NAMALWA (cell line): Measurements from ENCODE around the gene SLC35B1.
"Not testable (repeated sequence)": the region's sequence is repeated elsewhere in the genome, so short reads cannot be mapped to it uniquely, and the experiment has no call there.

ENCODE experiments used
- DNase-seq: peaks from one replicate; pipeline ENCODE4 v3.0.0-alpha.2; 2015; ENCODE audit warnings: low spot score

Gene SLC35B1

DNA sequence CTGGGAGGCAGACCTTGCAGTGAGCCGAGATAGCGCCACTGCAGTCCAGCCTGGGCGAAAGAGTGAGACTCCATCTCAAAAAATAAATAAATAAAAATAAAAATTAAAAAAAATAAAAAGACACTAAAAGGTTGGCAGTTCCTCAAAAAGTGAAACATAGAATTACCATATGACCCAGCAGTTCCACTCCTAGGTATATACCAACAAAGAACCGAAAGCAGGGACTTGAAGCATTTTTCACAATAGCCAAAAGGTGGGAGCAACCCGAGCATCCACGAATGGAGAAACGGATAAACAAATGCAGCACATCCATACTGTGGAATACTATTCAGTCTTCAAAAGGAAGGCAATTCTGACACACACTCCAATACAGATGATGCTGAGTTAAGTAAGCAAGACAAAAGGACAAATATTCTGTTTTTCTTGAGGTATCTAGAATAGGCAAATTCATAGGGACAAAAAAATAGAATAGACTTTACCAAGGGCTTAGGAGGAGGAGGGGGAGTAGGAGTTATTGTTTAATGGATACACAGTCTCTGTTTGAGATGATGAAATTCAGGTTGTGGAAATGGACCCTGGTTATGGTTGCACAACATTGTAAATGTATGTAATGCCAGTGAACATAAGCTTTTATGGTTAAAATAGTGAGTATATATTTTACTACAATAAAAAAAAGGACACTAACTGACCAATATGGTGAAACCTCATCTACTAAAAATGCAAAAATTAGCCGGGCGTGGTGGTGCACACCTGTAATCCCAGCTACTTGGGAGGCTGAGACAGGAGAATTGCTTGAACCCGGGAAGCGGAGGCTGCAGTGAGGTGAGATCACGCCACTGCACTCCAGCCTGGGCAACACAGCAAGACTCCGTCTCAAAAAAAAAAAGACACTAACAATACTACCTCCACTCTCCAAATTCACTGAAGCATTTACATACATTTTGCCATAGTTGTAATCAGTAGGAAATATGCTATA is 27.0 kb upstream of the SLC35B1 start:
- DNase-seq, result no peak

DNA sequence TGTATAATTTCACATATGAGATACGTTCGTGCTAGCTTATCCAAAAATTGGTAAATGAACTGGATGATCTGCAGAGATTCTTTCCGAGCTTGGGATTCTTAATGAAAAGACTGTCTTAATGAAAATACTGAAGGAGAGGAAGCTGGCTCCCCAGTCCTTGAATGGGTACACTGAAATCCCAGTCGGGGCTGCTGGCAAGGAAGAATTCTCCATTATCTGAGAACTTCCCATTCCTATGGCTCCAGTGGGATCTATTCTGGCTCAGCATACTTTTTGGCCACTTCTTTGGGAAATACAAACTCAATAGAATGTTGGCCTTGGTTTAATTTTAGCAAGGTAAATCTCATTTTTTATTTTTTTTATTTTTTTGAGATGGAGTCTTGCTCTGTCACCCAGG is 23.7 kb upstream of the SLC35B1 start:
- no peak for DNase-seq

DNA sequence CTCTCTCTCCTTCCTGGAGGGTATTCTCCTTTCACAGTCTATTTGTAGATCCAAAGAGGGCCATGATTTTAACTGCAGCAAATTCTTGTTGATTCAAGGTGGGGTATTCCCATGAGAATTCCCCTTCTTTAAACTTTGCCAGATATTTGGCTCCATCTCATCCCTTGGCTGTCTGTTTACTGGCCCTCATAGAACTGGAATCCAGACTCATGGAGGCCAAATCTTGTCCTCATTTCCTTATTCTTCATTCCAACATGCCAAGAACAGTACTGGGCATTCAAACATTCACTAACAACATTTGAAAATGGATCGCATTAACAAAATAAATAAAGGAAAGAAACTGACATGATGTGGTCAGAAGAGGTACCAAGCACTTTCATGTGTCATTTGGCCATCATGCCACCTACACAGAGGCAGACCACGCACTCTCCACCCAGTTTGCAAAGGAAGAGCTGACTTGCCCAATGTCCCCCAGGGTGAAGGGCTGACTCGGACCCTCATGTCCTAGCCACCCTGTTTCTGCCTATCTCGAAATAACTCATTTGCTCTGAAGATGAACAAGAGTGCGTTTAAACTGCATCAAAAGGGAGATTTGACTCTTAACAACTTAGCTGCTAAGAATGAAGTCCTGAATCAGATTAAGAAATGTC is 23.1 kb upstream of the SLC35B1 start:
- no peak for DNase-seq

DNA sequence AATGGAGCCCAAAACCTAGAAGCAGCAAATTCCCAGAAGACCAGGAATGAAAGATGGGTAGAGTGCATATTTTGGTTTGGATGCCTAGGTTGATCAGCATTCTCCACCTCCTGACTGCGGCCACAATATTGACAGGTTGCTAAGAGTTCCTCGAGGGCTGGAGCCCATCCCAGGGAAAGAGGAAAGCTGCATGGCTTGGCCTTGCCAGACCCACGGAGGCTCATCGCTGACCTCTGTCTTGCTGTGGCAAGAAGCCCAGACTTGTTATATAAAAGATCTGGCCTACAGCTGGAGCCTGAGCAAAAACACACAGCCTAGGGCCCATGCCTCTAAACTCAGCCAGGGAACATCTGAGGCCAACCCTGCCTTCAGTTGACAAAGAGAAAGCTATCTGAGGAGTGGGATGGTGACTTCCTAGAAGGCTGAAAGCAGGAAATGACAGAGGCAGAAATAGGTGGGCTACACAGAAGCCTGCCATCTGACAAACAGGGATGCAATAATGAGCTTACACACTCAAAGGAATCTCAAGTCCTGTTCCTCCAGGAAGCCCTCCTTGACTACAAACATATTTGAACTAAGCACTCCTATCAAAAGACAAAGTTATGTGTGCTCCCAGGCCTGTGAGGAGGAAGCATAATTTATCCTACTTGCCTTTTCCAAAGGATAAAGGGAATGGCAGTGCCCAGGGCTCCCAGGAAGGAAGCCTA is 22.5 kb upstream of the SLC35B1 start:
- DNase-seq, result no peak

DNA sequence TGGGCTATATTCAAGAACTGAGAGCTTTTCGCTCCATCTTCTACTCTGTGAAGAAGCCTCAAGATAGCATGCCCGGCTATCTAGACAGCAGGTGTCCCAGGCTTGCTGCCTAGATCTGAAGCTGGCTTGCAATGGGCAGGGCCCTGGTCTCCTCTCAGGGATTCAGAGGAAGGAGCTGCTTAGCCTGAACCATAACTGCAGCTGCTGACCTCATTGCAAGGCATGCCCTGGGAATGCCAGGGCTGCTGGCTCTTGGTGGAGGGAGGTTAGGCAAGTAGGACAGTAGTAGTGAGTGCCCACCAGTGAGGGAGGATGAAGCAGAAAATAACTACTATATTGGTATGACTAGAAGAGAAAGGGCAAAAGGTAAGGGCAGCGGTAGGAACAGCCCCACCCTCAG is 21.3 kb upstream of the SLC35B1 start:
- no peak for DNase-seq

DNA sequence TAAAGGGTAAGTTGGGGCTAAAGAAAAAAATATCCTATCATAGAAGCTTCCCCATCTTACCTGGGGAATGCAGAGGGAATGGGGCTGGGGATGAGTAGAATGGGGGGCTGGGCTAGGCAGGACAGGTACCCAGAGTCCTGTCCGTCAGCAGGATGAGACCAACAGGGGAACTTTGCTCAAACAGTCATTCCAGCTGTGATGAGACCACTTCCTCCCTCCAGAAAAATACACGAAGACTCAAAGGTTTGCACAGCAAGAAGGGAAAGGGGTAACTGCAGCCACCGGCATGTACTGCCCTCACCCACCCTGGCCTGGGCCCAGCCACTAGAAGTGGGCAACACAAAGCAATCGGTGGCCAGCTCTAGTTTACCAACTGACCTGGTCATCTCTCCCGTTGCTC is 20.7 kb upstream of the SLC35B1 start:
- DNase-seq, result no peak

DNA sequence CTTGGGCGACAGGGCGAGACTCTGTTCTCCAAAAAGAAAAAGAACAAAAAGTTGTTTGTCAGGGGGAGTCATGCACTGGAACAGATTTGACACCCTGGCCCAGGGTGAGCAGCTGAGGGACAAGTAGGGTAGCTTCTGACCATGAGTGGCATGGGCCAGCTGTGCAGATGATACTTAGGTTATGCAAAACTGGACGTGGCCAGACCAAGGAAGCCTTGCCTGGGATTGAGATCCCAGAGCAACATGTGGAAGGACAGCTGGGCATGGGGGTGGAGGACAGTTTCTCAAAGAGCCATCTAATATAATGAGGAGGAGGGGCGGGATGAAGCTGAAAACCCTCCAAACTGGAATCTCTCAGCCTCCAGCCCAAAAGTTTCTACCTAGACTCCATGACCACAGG is 19.6 kb upstream of the SLC35B1 start:
- DNase-seq, result no peak

DNA sequence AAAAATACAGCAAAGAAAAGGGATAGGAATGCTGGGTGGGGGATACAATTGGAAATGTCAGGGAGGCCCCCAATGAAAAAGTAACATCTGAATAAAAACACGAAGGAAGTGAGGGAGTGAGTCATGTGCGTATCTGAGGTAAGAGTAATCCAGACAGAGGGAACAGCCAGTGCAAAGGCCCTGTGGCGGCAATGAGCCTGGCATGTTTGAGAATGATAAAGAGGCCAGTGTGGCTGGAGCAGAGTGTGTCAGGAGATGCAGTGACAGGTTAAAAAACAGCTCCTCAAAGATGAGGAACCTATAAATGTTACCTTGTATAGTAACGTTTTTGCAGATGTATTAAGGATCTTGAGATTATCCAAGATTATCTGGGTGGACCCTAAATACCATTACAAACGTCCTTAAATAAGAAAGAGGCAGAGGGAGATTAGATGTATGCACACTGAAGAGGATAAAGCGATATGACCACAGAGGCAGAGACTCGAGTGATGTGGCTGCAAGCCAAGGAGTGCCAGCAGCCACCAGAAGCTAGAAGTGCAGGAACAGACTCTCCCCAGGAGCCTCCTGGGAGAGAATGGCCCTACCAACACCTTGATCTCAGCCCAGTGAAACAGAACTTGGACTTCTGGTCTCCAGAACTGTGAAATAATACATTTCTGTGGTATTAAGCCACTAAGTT is 17.8 kb upstream of the SLC35B1 start:
- DNase-seq, result no peak

DNA sequence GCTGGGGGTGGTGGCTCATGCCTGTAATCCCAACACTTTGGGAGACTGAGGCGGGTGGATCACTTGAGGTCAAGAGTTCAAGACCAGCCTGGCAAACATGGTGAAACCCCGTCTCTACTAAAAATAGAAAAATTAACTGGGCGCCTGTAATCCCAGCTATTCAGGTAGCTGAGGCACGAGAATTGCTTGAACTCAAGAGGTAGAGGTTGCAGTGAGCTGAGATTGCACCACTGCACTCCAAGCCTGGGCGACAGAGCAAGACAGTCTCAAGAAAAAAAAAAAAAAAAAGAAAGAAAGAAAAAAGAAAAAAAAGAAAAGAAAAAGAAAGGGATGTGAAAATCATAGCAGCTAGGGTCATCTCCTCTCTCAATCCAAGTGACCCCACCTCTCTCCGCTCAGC is 16.8 kb upstream of the SLC35B1 start:
- DNase-seq, result not testable (repeated sequence)

DNA sequence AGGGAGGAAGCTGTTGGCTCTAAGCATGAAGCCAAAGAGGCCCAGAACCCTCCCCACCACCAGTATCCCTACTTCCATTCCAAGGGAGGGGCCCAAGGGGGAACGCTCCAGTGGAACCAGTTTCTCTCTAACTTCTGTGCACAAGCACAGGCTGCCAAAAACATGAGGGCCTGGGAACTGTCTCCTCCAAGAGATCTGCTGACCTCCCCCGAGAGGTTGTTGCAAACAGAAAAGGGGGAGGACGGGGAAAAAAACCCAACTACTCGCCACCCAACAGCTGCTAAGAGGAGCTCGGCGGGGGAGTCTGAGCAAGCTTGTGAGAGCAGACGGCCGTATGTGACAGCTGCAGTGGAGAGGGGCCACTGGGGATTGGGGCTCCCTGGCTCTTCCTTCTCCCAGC is 15.7 kb upstream of the SLC35B1 start:
- no peak for DNase-seq

DNA sequence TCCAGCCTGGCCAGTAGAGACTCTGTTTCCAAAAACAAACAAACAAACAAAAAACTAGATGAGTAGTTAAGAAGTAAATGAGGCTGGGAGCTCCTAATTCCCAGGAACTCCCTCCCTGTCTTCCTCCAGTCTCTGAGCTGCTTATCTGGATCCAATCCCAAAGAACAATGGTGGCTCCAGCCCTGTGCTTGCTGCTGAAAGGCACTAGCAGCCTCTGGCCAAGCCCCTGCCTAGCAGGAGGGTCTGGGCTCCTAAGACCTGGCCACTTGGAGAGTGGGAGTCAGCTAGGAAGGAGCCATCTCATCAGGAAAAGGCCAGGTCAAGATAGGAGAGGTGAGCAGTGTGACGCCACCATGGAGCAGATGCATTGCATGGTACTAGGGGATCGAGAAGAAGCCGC is 14.3 kb upstream of the SLC35B1 start:
- DNase-seq, result no peak

DNA sequence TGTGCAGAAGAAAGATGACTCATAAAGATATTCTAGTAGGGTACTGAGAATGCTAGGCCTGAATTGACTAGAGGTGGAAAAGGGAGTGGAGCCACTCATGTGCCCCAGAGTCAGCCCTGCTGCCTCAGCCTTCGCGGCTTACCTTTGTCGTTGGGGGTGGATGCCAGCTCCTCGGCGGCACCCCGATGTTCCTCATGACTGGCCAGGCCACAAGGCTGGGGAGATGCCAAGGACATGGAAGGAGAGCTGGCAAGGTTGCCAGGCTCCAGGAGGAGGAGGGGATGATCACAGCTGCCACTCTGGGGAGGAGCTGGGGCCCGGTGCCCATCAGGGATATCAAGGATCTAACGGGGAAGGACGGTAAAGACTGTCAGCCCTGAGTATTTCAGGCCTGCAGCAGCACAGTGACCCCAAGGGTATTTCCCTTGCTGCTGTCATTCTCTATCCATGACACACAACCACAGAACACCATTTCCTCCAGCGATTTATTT is 9.7 kb upstream of the SLC35B1 start:
- DNase-seq, result no peak

DNA sequence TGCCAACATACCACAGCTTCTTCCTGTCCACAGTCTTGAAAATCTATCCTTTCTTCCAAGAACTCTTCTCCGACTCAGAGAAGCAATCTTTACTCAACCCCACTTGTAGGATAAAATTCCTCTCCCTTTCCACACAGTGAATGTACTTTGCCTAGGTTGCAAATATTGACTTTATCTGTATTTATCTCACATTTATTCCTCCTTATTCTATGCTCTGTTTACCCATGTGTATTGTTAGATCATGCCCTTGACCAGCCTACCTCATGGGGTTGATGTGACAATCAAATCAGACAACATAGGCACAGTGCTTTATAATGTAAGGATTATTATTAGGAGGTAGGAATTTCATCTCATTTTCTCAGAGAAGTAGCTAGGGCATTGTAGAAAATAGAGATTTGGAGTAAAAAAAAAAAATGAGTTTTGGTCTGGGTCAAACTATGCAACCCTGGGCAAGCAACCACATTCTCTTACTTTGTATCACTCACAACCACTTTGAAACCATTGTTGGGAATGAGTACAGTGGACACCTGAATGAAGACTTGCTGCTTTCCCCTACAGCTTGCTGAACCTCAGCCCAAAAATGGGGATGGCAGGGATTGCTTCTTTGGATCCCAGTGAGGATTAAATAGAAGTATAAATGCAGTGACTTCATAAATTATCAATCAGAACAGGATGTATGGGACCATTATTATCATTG is 9.1 kb upstream of the SLC35B1 start:
- DNase-seq, result no peak

DNA sequence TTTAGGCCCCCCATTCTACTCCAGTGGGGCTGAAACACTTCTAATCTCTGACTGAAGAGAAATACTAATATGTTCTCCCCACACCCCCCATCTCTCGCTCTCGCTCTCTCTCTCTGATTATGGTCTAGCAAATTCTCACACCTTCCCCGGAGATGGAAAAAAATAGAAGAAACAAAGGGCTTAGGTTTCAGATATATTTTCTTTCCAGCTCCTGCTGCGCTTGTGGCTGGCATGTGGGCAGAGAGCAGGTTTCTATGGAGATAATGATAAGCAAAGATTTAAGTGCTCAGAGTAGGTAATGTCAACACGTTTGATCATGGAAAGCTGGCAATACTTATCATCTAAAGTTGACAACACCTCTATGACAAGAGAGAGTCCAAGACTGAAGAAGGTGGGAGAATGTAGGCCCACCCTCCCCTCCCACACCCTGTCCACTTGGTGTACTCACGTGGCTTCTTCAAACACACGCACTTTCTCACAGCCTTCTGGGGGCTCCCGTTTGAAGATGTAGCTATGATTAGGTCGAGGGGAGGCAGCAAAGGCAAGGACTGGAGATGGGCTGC is 8.0 kb upstream of the SLC35B1 start:
- no peak for DNase-seq

DNA sequence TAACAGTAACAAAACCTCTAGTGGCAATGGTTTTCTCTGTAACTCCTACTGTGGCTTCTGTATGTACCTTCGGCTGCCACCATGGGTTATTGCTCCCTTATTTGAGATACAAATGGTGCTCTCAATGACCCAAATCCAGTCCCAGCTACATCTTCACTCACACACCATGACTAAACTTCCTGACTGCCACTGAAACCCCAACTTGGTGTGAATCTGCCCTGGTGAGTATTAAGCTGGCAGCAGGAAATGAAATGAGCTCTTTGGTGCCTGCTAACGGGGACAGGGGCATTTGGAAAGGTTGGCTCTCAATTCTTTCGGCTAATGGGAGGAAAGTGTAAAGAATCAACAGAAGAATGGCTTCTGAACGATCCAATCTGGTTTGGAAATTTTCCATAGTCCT is 7.5 kb upstream of the SLC35B1 start:
- no peak for DNase-seq

DNA sequence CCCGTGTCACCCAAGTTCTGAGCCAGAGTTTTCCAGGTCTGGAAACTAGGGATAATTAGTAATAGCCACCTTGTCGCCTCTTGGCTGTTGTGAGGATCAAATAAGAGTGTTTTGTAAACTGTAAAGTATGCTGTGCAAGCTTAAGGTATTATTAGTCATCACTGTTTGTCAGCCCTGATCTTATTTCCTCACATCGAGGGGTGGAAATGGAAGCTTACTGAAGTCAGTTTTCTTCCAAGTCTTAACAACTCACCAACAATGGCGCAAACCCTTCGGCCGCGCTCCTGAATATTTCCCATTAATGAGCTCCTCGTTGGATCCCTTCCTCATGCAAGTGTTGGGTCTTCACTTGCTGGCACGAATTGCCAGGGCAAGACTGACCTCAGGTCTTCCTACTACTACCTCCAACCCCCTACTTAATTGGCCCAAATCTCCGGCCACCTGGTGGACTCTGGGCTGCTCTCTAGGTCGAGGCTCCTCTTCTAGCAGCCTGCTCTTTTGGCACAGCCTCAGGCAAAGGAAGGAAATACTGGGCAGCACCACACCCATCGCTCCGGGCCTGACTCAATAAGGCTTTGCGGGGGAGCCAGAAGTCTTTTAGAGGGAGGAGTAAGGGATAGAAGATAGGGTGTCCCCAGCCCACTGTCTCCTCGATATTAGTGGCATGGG is 885 bp upstream of the SLC35B1 start:
- DNase-seq, result no peak

DNA sequence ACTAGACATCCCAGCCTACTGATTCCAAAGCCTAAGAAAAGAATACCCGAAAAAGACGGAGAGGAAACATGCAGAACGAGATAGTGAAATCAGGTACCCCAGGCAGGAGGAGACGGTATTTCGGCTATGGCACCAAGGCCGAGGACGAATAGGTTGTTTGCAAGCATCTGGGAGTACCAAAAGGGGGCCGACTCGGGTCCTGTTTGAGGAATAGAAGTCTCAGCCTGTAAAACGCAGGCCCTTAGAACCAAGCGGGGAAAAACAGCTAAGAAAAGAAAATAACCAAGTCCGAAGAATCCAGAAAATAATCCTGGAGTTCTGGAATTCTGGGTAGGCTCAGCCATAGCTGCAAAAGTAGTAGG is 537 bp downstream of the SLC35B1 start:
- DNase-seq, result peak; percentile 69

DNA sequence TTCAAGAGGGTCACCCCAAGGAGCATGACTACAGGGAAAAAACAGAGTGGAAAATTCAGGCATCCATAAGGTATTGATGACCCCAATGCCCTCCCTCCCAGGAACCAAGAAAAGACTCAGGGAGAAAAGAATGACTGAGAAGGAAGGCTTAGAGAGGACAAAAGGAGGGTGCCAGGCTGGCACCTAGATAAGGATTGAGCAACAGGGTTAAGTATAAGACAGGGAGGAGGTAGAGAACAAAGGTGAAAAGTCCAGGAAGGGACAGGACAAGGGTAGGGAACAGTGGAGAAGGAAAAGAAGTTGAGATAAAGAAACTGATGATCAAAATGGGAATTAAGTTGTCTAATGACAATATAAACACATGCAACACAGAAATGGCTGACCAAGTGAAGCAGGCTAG is 2.5 kb downstream of the SLC35B1 start:
- DNase-seq, result no peak

DNA sequence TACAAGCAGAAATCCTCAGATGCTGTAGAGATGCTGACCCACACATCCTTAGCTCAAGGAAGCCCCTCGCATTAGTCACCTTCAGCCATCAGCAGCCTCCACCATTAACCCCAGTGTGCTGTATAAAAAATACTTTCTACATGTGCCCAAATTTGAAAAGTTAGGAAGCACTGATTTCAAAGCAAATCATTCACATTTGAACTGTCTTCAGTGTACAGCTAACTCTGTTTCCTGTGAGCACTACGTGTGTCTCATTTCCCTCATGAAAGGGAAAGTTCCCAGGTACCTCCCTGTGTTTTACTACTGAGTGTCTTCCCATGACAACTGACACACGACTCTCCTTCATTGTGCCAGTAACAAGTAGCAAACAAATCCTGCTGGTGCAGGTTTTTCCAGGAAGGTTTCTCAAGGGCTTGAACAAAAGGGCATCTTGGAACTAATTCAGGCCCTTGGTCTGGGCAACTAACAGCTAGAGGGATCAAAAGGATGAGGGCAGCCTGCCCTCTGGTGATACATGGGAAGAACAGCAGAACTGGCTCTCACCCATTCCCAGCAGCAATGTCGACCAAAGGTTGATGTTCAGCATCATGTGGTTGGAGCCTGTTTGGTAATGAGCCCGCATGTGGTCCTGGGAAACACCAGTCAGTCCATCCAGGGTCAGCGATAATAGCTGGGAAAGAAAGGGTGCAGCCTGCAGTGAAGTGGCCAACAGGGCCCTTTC is 4.0 kb downstream of the SLC35B1 start:
- DNase-seq, result peak; percentile 48

DNA sequence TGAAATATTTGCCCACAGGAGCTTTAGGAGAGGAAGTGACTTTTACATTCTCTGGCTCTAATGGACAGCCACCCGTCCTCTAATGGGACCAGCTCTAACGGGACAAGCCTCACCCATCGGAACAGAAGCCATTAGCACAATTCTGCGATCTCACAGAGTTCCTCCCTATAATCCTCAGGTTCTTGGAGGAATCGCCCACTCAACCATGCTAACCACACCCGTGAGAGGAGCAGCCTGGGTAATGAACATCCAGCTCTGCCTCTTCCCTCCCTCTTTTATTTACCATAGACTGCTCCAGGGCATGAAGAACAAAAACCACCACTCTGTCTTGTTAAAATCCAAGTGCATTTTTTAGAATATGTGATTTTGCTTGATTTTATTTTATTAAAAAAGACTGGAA is 6.8 kb downstream of the SLC35B1 start:
- no peak for DNase-seq
